Posterior vena cava (tissue), 2 donors: ENCODE results near the gene NAALADL2. TPM values are rescaled to one million over a fixed set of nuclear protein-coding genes. Genes with fewer than 3 reads are reported as not detected.
"Not testable (repeated sequence)": the region's sequence is repeated elsewhere in the genome, so short reads cannot be mapped to it uniquely, and the experiment has no call there.

Source experiments
- DNase-seq: peaks from one replicate; pipeline ENCODE4 v3.0.0-alpha.2; 2020; ENCODE audit warnings: low spot score
- intact Hi-C, 2 donors: fragments of 100-400 bp; cut with DNase I; formaldehyde crosslinking; loops; one replicate each; pipeline versions ENCODE4 v1.14.1 to v1.14.2; 2022 to 2023
- total RNA-seq, 2 donors: library from RNA; stranded (reverse); fragmentation: NEBNext Ultra II Directional; extraction: Animal tissue kit (Norgen Biotek cat#: 25700); gene quantifications; one replicate each; pipeline ENCODE4 v1.2.1, GENCODE V29; 2021
- donor health status: DM: yes; HTN: yes; CAD: no.
- donor health status: DM: yes; HTN: yes; CAD: no.

Gene NAALADL2
- total RNA-seq, 2 donors from 2014 or later: 12.3 to 18.2 TPM

DNA sequence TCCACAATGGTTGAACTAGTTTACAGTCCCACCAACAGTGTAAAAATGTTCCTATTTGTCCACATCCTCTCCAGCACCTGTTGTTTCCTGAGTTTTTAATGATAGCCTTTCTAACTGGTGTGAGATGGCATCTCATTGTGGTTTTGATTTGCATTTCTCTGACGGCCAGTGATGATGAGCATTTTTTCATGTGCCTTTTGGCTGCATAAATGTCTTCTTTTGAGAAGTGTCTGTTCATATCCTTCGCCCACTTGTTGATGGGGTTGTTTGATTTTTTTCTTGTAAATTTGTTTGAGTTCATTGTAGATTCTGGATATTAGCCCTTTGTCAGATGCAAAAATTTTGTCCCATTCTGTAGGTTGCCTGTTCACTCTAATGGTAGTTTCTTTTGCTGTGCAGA lies 564.7 kb downstream of the NAALADL2 start:
- intact Hi-C loops, DNase-seq: not testable (repeated sequence)

DNA sequence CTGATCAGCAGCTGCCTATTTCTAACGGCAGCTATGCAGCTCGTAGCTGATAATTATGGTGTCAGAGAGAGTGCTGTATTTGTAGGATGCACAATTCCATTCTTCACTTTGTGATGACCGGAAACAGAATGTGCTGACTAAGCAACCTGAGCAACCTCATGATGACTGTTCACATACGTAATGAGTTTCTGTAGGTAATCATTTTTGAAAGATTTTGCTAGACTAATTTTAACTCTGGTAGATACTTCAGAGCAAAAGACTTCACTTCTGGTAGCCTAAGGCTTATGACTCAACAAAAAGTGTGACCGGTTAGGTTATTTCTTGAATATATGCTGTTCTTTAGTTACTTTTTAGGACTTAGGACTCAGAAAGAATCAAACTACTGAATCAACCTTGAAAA lies 567.7 kb downstream of the NAALADL2 start:
- intact Hi-C loops: no loop called here
- DNase-seq: no peak

- intact Hi-C loops: no loop called here
- DNase-seq: no peak
Measured at GRCh38 chr3:175428466-175428865, 569.3 kb downstream of the NAALADL2 start.

- intact Hi-C loops: no loop called here
- DNase-seq: no peak
Measured at GRCh38 chr3:175430983-175431773, 572.0 kb downstream of the NAALADL2 start.

DNA sequence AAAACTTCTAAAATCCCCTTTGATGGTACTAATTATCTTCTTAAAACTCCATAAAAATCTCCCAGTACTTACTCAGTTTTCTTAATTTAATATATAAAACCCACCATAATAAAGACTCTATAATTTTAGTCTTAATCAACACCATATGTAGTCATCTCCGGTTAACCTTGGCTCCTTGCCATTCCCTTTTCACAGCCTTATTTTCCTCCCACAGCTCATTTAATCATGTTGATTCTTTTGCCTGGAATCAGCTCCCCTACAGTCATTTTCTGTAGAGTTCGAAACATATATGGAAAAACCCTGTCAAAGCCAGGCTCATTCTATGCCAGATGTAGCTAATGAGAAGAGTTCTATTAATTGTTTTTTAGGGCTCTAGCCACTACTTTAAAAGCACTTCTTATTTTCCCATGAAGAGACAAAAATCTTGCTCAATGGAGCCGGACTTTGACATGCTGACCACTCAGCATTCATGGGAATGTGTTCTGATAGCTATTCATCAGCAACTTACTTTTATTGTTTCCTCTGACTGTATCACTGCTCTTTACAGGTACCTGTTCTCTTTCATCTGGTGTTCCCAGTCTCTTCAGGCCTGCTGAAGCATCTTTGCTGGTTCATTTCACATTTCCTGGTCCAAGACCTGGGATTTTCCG lies 573.4 kb downstream of the NAALADL2 start:
- no peak for DNase-seq
- intact Hi-C loops: no loop called here

DNA sequence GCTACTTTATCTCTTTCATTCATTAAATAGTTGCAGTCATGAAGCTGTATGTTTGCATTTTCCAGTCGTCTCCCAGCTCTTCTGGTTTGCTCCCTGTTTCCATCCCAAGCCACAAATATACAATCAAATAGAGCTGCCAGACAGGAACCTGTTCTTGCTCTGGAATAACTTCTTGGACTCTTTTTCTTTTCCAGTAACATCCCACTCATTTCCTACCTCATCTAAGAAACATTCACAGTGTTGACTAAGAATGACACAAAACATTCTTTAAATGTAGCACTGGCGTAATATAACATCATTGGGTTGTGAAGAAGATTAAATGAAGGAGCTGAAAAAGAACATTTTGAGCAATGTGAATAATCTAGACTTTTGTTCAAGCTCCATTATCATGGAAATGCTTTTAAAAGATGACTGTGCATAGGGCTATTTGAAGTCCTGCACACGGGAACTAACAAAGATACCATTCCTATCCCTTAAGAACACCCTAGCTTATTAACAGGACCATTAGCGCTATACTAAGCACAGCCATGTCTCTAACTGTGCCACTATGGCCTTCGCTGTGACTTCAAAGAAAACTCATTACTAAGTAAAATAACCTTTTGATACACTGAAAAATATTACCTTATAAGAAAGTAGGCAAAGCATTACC lies 574.0 kb downstream of the NAALADL2 start:
- DNase-seq: no peak
- intact Hi-C loops: no loop called here

- no peak for DNase-seq
- intact Hi-C loops: no loop called here
Measured at GRCh38 chr3:175434561-175434960, 575.4 kb downstream of the NAALADL2 start.

- DNase-seq: no peak
- intact Hi-C loops: no loop called here
Measured at GRCh38 chr3:175443682-175444081, 584.5 kb downstream of the NAALADL2 start.

DNA sequence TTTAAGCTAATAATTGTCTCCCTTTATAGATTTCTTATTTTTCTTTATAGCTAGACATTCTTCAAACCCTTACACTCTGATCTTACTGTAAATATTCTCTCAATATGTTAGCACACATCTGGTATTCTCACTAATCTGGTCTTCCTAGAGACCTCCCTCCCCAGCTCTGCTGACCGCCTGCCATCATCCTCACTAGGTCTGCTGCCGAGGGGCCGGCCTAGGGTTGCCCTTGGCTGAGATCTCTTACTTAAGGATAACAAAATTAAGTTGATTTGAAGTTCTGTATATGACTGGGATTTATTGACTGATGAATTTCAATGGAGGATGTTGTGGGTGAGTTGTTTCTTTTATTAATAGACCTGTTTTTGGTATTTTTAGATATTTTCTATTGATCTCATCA lies 586.6 kb downstream of the NAALADL2 start:
- no peak for DNase-seq
- intact Hi-C loops: no loop called here

DNA sequence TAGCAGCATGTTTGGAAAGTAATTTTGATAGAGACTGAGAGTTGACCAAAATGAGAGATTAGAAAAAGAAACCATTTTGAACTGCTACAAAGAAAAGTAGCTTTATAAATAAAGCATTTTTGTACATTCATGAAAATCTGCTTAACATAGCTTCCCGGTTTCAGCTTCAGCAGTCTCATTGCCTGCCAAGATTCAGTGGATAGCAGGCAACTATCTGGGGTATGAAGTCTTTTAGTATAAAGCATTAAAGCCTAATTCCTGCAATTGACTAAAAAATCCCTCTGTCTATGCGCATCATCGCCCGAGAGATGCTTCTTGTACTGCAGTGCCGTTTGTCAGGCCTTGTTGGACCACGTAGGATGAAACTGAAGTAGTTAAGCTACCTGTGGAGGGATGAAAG lies 588.4 kb downstream of the NAALADL2 start:
- intact Hi-C loops: no loop called here
- no peak for DNase-seq

DNA sequence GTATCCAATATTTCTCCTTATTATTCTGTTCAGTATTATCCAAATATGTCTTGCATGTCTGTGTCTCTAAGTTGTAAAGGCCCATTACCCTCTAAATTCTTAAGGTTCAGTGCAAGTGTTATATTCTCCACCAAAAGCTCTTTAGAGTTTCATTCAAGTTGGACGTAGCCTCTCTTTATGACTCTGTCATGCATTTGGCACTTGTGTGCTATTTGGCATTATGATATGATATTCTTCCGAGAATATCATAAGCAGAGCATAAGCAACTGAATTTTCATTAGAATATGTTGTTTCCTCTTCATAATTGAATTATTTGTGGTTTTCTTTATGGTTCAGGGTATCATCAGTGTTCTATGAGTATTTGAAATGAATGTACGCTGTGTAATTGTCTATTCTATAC lies 594.2 kb downstream of the NAALADL2 start:
- no peak for DNase-seq
- intact Hi-C loops: no loop called here

GRCh38 chr3:175456466-175456865 lies 597.3 kb downstream of the NAALADL2 start:
- no peak for DNase-seq
- intact Hi-C loops: no loop called here

GRCh38 chr3:175457301-175457700 lies 598.2 kb downstream of the NAALADL2 start:
- DNase-seq: no peak
- intact Hi-C loops: no loop called here

- DNase-seq, intact Hi-C loops: not testable (repeated sequence)
Measured at GRCh38 chr3:175460849-175461399, 601.8 kb downstream of the NAALADL2 start.

- intact Hi-C loops: no loop called here
- DNase-seq: no peak
Measured at GRCh38 chr3:175464362-175464761, 605.2 kb downstream of the NAALADL2 start.

DNA sequence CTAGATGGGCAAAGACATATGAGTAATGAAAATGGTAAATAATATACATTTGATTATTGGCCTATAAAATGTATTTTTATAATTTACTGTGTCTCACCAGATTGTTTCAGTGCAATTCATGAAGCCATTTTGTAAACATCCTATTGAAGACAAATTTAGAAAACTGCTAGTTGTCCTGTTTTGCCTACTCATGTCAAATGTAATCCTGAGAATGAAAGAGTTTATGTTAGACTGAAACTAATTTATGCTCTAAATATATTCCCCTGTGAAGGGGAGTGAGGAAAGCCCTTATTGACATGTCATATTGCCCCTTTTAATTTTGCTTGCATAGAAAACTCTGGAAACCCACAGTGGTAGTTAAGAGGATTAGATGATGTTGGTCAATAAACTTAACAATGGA lies 610.0 kb downstream of the NAALADL2 start:
- intact Hi-C loops: no loop called here
- no peak for DNase-seq

GRCh38 chr3:175475765-175476164 lies 616.6 kb downstream of the NAALADL2 start:
- intact Hi-C loops: no loop called here
- DNase-seq: no peak

DNA sequence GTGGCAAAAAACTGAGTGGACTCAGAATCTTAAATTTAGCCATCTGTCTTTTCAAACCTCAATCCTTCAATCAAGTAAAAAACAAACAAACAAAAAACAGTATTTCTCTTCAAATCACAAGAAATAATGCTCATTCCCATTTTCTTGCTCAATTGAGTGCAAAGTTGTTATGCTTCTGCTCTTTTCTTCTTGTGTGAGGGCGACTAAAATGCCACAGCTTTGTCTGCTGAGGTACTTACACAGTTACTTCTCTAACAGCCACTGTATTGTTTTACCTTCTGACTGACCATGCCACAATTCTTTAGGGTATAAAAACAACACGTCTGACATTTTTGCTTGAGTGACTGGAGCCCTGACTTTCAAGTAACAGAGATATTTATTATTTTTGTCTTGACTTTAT lies 617.4 kb downstream of the NAALADL2 start:
- intact Hi-C loops: no loop called here
- DNase-seq: no peak

DNA sequence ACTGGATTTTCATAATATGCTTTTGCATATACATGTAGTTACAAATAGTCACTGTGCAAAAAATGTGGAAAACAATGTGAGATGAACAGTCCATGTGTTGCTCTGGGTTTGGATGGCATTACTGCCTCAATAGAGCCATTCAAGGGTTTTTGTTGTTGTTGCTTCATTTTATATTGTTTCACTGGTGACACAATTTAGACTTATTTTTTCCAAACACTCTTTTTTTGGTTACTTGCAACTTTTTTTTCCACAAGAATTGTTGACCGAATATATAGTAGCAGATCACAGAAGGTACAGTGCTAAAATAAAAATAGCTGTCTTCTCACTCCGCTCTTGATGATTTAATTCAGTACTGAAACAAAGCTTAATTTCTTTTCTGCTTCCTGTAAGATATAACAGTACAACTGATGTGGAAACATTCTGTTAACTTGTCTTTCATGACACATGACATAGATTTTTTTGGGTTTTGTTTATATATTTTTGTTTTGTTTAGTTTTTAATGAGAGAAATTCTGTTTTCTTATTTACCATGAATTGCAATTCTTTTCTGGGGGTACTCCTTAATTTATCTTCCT lies 618.6 kb downstream of the NAALADL2 start:
- DNase-seq: no peak
- intact Hi-C loops: no loop called here

DNA sequence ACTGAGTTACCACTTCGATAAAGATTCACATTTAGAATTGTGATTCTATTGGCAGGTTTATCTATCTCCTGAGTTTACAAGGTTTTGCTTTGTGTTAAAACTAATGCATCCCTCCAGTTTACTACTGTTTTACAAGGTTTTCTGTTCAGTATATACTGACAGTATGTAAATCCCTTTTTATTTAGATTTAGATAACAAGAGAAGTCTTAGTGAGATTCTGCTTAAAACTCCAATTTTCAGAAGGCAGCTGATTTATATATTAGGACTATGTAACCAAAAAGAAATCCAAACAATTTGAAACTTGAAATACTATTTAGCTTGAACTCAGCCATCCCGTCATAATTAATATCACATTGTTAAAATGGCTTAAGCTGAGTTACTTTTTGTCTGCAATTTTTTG lies 619.2 kb downstream of the NAALADL2 start:
- no peak for DNase-seq
- intact Hi-C loops: no loop called here
